OCI-M2 (cell line): Measurements from ENCODE around the gene STRIP1.

Experiments
- DNase-seq: peaks from one replicate; lab custom pipeline; 2025; ENCODE audit not compliant: unreplicated experiment; lab: John Stamatoyannopoulos, UW

STRIP1 gene

GRCh38 chr1:110050602-110051261 lies 16.3 kb downstream of the STRIP1 start:
- DNase-seq: no peak

- no peak for DNase-seq
Measured at GRCh38 chr1:110051262-110051648, 16.8 kb downstream of the STRIP1 start.

GRCh38 chr1:110053552-110054428 lies 19.4 kb downstream of the STRIP1 start:
- DNase-seq: no peak

GRCh38 chr1:110055493-110056284 lies 21.3 kb downstream of the STRIP1 start:
- DNase-seq: no peak

GRCh38 chr1:110056285-110056683 lies 21.9 kb downstream of the STRIP1 start:
- DNase-seq: no peak

- DNase-seq: no peak
Measured at GRCh38 chr1:110056776-110057175, 22.4 kb downstream of the STRIP1 start.

- no peak for DNase-seq
Measured at GRCh38 chr1:110057963-110058518, 23.6 kb downstream of the STRIP1 start.

GRCh38 chr1:110058591-110058990 lies 24.2 kb downstream of the STRIP1 start:
- no peak for DNase-seq

- DNase-seq: peak; percentile 78
Measured at GRCh38 chr1:110059133-110059863, 24.9 kb downstream of the STRIP1 start.

GRCh38 chr1:110060034-110060661 lies 25.7 kb downstream of the STRIP1 start:
- DNase-seq: no peak

GRCh38 chr1:110060662-110061060 lies 26.2 kb downstream of the STRIP1 start:
- no peak for DNase-seq

- no peak for DNase-seq
Measured at GRCh38 chr1:110061341-110061740, 26.9 kb downstream of the STRIP1 start.

- DNase-seq: no peak
Measured at GRCh38 chr1:110062612-110063011, 28.2 kb downstream of the STRIP1 start.

- DNase-seq: no peak
Measured at GRCh38 chr1:110063781-110064180, 29.4 kb downstream of the STRIP1 start.

- DNase-seq: no peak
Measured at GRCh38 chr1:110064576-110065337, 30.3 kb downstream of the STRIP1 start.

- DNase-seq: no peak
Measured at GRCh38 chr1:110065841-110066240, 31.4 kb downstream of the STRIP1 start.

GRCh38 chr1:110067479-110067892 lies 33.1 kb downstream of the STRIP1 start:
- DNase-seq: no peak

- no peak for DNase-seq
Measured at GRCh38 chr1:110067893-110068645, 33.6 kb downstream of the STRIP1 start.
